Measurements from ENCODE around the gene CDYL2. TPM values are rescaled to one million over a fixed set of nuclear protein-coding genes. Genes with fewer than 3 reads are reported as not detected.

Gene CDYL2
- total RNA-seq, 1 donor from 2014 or later = 4.9 TPM

- TF ChIP-seq EZH2 (IDR thresholded peaks at IDR 0.05) (no peak), EZH2phosphoT487 (IDR thresholded peaks at IDR 0.05) (no peak), CTCF (IDR thresholded peaks at IDR 0.05) (no peak)
- H3K79me2 ChIP-seq (ENCODE audit: low read depth) = no peaks in the 10 kb centered on the region
- H3K4me1 ChIP-seq = no peaks in the 10 kb centered on the region
- no peaks in the 10 kb centered on the region for H3K27me3 Mint-ChIP-seq (ENCODE audit: insufficient read depth, low read depth)
- H3K4me3 Mint-ChIP-seq = no peak overlapping the region
- H3K36me3 Mint-ChIP-seq = no peaks in the 10 kb centered on the region
- no peaks in the 10 kb centered on the region for H4K20me1 ChIP-seq (ENCODE audit: low read depth)
- no peaks in the 10 kb centered on the region for H3K36me3 ChIP-seq
- no peak overlapping the region for H3K27ac ChIP-seq
- no peaks in the 10 kb centered on the region for H3K4me1 Mint-ChIP-seq
- no peaks in the 10 kb centered on the region for H3F3A ChIP-seq (ENCODE audit: low read depth)
- no peak overlapping the region for H3K9ac ChIP-seq
- peaks cover 11% of the 10 kb centered on the region for H3K9me3 Mint-ChIP-seq
- H3K9me3 ChIP-seq (ENCODE audit: low read depth) = no peaks in the 10 kb centered on the region
- no peaks in the 10 kb centered on the region for H3K27me3 ChIP-seq
- DNase-seq (ENCODE audit: low spot score) = no peak
- no peak overlapping the region for H3K4me3 ChIP-seq
- H3K27ac Mint-ChIP-seq = no peak overlapping the region
- no peak overlapping the region for H2AFZ ChIP-seq (replicated peaks)
- no peak overlapping the region for H3K4me2 ChIP-seq
These were observed 37.6 kb downstream of the CDYL2 start for GRCh38 chr16:80766798-80767197.

- Histone ChIP-seq H3K4me2 (no peak overlapping the region), H3K9ac (no peak overlapping the region), H2AFZ (replicated peaks) (no peak overlapping the region), H3K79me2 (ENCODE audit: low read depth) (no peaks in the 10 kb centered on the region), H3K27ac (no peak overlapping the region), H4K20me1 (ENCODE audit: low read depth) (no peaks in the 10 kb centered on the region), H3F3A (ENCODE audit: low read depth) (no peaks in the 10 kb centered on the region), H3K9me3 (ENCODE audit: low read depth) (no peaks in the 10 kb centered on the region), H3K4me3 (no peak overlapping the region), H3K27me3 (no peaks in the 10 kb centered on the region), H3K4me1 (no peaks in the 10 kb centered on the region), H3K36me3 (no peaks in the 10 kb centered on the region)
- Mint-ChIP-seq H3K9me3 (no peaks in the 10 kb centered on the region), H3K27ac (no peak overlapping the region), H3K4me3 (no peak overlapping the region), H3K4me1 (peaks cover 3% of the 10 kb centered on the region), H3K27me3 (ENCODE audit: insufficient read depth, low read depth) (no peaks in the 10 kb centered on the region), H3K36me3 (no peaks in the 10 kb centered on the region)
- no peak for TF ChIP-seq EZH2 (IDR thresholded peaks at IDR 0.05)
- no peak for TF ChIP-seq EZH2phosphoT487 (IDR thresholded peaks at IDR 0.05)
- no peak for TF ChIP-seq CTCF (IDR thresholded peaks at IDR 0.05)
- no peak for DNase-seq (ENCODE audit: low spot score)
These were observed 44.8 kb downstream of the CDYL2 start for GRCh38 chr16:80759419-80760162.

DNA sequence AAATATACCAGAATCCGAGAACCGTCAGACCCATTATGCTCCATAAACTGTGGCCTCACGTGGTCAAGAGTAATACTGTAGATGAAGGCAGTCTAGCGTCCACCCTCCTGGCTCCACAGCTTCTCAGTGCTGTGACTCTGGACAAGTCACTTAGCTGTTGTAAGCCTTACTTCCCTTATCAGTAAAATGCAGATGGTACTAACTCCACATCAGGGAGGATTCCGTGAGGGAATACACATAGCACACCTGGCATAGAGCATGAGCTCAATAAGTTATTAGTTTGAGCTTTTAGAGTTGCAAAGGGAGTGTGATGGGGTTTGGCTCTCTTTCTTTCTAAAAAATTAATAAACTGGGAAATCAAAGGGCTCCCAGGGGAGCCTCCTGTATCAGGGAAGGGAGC lies 49.9 kb downstream of the CDYL2 start:
- TF ChIP-seq CTCF (IDR thresholded peaks at IDR 0.05) (no peak), EZH2 (IDR thresholded peaks at IDR 0.05) (no peak), EZH2phosphoT487 (IDR thresholded peaks at IDR 0.05) (no peak)
- Histone ChIP-seq H3K4me3 (no peak overlapping the region), H3K27ac (no peak overlapping the region), H4K20me1 (ENCODE audit: low read depth) (no peaks in the 10 kb centered on the region), H3K9ac (no peak overlapping the region), H3K36me3 (no peaks in the 10 kb centered on the region), H2AFZ (replicated peaks) (no peak overlapping the region), H3K4me1 (peaks cover 2% of the 10 kb centered on the region), H3F3A (ENCODE audit: low read depth) (peaks cover 4% of the 10 kb centered on the region), H3K9me3 (ENCODE audit: low read depth) (no peaks in the 10 kb centered on the region), H3K79me2 (ENCODE audit: low read depth) (no peaks in the 10 kb centered on the region), H3K4me2 (no peak overlapping the region), H3K27me3 (no peaks in the 10 kb centered on the region)
- Mint-ChIP-seq H3K27ac (no peak overlapping the region), H3K4me1 (no peaks in the 10 kb centered on the region), H3K27me3 (ENCODE audit: insufficient read depth, low read depth) (no peaks in the 10 kb centered on the region), H3K4me3 (no peak overlapping the region), H3K9me3 (no peaks in the 10 kb centered on the region), H3K36me3 (no peaks in the 10 kb centered on the region)
- no peak for DNase-seq (ENCODE audit: low spot score)
